Uterus (tissue), 4 donors: Measurements from ENCODE around the gene GNAL. TPM values are rescaled to one million over a fixed set of nuclear protein-coding genes. Genes with fewer than 3 reads are reported as not detected.

Experiments
- DNase-seq, 2 donors: peaks; one replicate each; pipeline ENCODE4 v3.0.0-alpha.2; 2019 to 2020
- H3K27ac ChIP-seq, 2 donors: fragments of 200-600 bp; sonication (generic); 1 replicate in 1 of 2; 2 replicates in 1 of 2; pipeline ENCODE4 v1.5.1; 2016 to 2018
- H3K27me3 ChIP-seq, 2 donors: fragments of 200-600 bp; sonication (generic); one replicate each; pipeline ENCODE4 v1.5.1; 2018 to 2019; ENCODE audit warnings: control low read depth in 1 of 2
- H3K36me3 ChIP-seq, 2 donors: fragments of 200-600 bp; sonication (generic); one replicate each; pipeline ENCODE4 v1.5.1; 2019; ENCODE audit warnings: control low read depth in 1 of 2
- H3K4me1 ChIP-seq, 2 donors: fragments of 200-600 bp; sonication (generic); one replicate each; pipeline ENCODE4 v1.5.1; 2018 to 2019; ENCODE audit warnings: control low read depth in 1 of 2
- H3K4me3 ChIP-seq, 2 donors: fragments of 200-600 bp; sonication (generic); 1 replicate in 1 of 2; 2 replicates in 1 of 2; pipeline ENCODE4 v1.5.1; 2018 to 2019; ENCODE audit warnings: mild to moderate bottlenecking in 1 of 2
- H3K9me3 ChIP-seq, 2 donors: fragments of 200-600 bp; sonication (generic); one replicate each; pipeline ENCODE4 v1.5.1; 2019; ENCODE audit warnings: control low read depth in 1 of 2
- CTCF ChIP-seq, 4 experiments: fragments of 200-600 bp in 2 of 4; fragments of 450-650 bp in 2 of 4; sonication (generic) in 2 of 4; IDR thresholded peaks; one replicate each; pipeline ENCODE4 v1.5.1; 2016 to 2019; ENCODE audit warnings: antibody characterized with exemption in 4 of 4, mild to moderate bottlenecking in 2 of 4, moderate library complexity in 1 of 4
- POLR2A ChIP-seq, 2 donors: fragments of 450-650 bp; IDR thresholded peaks; one replicate each; pipeline ENCODE4 v1.6.1; 2016; ENCODE audit warnings: antibody characterized with exemption in 2 of 2, mild to moderate bottlenecking in 1 of 2, moderate library complexity in 1 of 2
- intact Hi-C: fragments of 100-400 bp; cut with DNase I; formaldehyde crosslinking; loops from one replicate; pipeline ENCODE4 v1.15.1; 2023; ENCODE audit warnings: low total_unique reads
- total RNA-seq, 4 donors: library from RNA; depleted of rRNA in 3 of 4; stranded (reverse); fragments of >200 nt in 3 of 4; gene quantifications; one replicate each; pipeline versions ENCODE4 v1.1.0 to v1.2.4, GENCODE V29; 2014 to 2023
- donor health status: DM: yes; HTN: yes; CAD: no.

Gene GNAL
- total RNA-seq, 4 donors from 2014 or later, result 4.6 to 20.2 (median 13.8) TPM

GRCh38 chr18:11654736-11655605 is 34.1 kb upstream of the GNAL start:
- no peak overlapping the region for H3K27ac ChIP-seq
- no peaks in the 10 kb centered on the region for H3K9me3 ChIP-seq
- TF ChIP-seq POLR2A (IDR thresholded peaks at IDR 0.05), result no peak
- peak; percentile 41 to 62 (median 52) for TF ChIP-seq CTCF (IDR thresholded peaks at IDR 0.05)
- intact Hi-C loops, result loop anchor here (10.0 kb wide), 1 partner anchor 380 kb away; no protein-coding TSS in a partner anchor
- H3K4me1 ChIP-seq, result no peaks in the 10 kb centered on the region
- H3K27me3 ChIP-seq, result no peaks in the 10 kb centered on the region
- no peak overlapping the region for H3K4me3 ChIP-seq
- H3K36me3 ChIP-seq, result no peaks in the 10 kb centered on the region
- peak in 1 of 2 donors; percentile 37 for DNase-seq

GRCh38 chr18:11655606-11655932 is 33.5 kb upstream of the GNAL start:
- Histone ChIP-seq H3K27me3 (no peaks in the 10 kb centered on the region), H3K27ac (no peak overlapping the region), H3K4me1 (no peaks in the 10 kb centered on the region), H3K4me3 (no peak overlapping the region), H3K9me3 (no peaks in the 10 kb centered on the region), H3K36me3 (no peaks in the 10 kb centered on the region)
- DNase-seq, result no peak
- TF ChIP-seq CTCF (IDR thresholded peaks at IDR 0.05), result no peak
- no peak for TF ChIP-seq POLR2A (IDR thresholded peaks at IDR 0.05)
- intact Hi-C loops, result loop anchor here (10.0 kb wide), 1 partner anchor 379 kb away; no protein-coding TSS in a partner anchor

GRCh38 chr18:11657152-11657551 is 31.9 kb upstream of the GNAL start:
- no peaks in the 10 kb centered on the region for H3K4me1 ChIP-seq
- no peak overlapping the region for H3K4me3 ChIP-seq
- H3K9me3 ChIP-seq, result no peaks in the 10 kb centered on the region
- DNase-seq, result no peak
- no peaks in the 10 kb centered on the region for H3K36me3 ChIP-seq
- no peak overlapping the region for H3K27ac ChIP-seq
- TF ChIP-seq POLR2A (IDR thresholded peaks at IDR 0.05) (no peak), CTCF (IDR thresholded peaks at IDR 0.05) (no peak)
- intact Hi-C loops, result loop anchor here (10.0 kb wide), 1 partner anchor 378 kb away; no protein-coding TSS in a partner anchor
- no peaks in the 10 kb centered on the region for H3K27me3 ChIP-seq

GRCh38 chr18:11657554-11657953 is 31.5 kb upstream of the GNAL start:
- Histone ChIP-seq H3K27ac (no peak overlapping the region), H3K4me1 (no peaks in the 10 kb centered on the region), H3K4me3 (no peak overlapping the region), H3K9me3 (no peaks in the 10 kb centered on the region), H3K27me3 (no peaks in the 10 kb centered on the region), H3K36me3 (no peaks in the 10 kb centered on the region)
- TF ChIP-seq CTCF (IDR thresholded peaks at IDR 0.05) (no peak), POLR2A (IDR thresholded peaks at IDR 0.05) (no peak)
- DNase-seq, result no peak
- intact Hi-C loops, result loop anchor here (10.0 kb wide), 1 partner anchor 377 kb away; no protein-coding TSS in a partner anchor

- Histone ChIP-seq H3K36me3 (no peaks in the 10 kb centered on the region), H3K4me1 (no peaks in the 10 kb centered on the region), H3K27ac (no peak overlapping the region), H3K27me3 (no peaks in the 10 kb centered on the region), H3K9me3 (no peaks in the 10 kb centered on the region), H3K4me3 (no peak overlapping the region)
- TF ChIP-seq POLR2A (IDR thresholded peaks at IDR 0.05), result no peak
- DNase-seq, result no peak
- intact Hi-C loops, result loop anchor here (10.0 kb wide), 1 partner anchor 377 kb away; no protein-coding TSS in a partner anchor
Measured at GRCh38 chr18:11658019-11658418, 31.0 kb upstream of the GNAL start.
